Lower leg skin (tissue), 4 donors: Measurements from ENCODE around the gene MIEF2. TPM values are rescaled to one million over a fixed set of nuclear protein-coding genes. Genes with fewer than 3 reads are reported as not detected.

ENCODE experiments used
- DNase-seq, 2 donors: peaks; one replicate each; pipeline ENCODE4 v3.0.0-alpha.2; 2019; ENCODE audit warnings: low spot score in 2 of 2
- H3K4me3 ChIP-seq: fragments of 200-600 bp; sonication (generic); 2 replicates; pipeline ENCODE4 v1.5.1; 2017; ENCODE audit warnings: mild to moderate bottlenecking, low read depth; ENCODE audit not compliant: poor library complexity, severe bottlenecking
- CTCF ChIP-seq, 3 donors: fragments of 450-650 bp; IDR thresholded peaks; one replicate each; pipeline ENCODE4 v1.5.1; 2016; ENCODE audit warnings: antibody characterized with exemption in 3 of 3, mild to moderate bottlenecking in 3 of 3, moderate library complexity in 2 of 3
- POLR2A ChIP-seq, 2 donors: fragments of 450-650 bp; IDR thresholded peaks; one replicate each; pipeline ENCODE4 v1.6.1; 2016 to 2017; ENCODE audit warnings: antibody characterized with exemption in 2 of 2, mild to moderate bottlenecking in 1 of 2, moderate library complexity in 1 of 2
- WGBS, 2 donors: methylation state at CpG; one replicate each; pipeline ENCODE4 v1.1.5; 2018; 5-methylcytosine and 5-hydroxymethylcytosine counted together
- intact Hi-C: fragments of 100-400 bp; cut with DNase I; formaldehyde crosslinking; loops from one replicate; pipeline ENCODE4 v1.15.0; 2023; ENCODE audit warnings: low total_unique reads
- total RNA-seq, 4 donors: library from RNA; depleted of rRNA; stranded (reverse); fragments of >200 nt; gene quantifications; one replicate each; pipeline ENCODE4 v1.1.0, GENCODE V29; 2016

Gene MIEF2
- total RNA-seq, 4 donors from 2014 or later: 24.3 to 57.7 (median 34.2) TPM

DNA sequence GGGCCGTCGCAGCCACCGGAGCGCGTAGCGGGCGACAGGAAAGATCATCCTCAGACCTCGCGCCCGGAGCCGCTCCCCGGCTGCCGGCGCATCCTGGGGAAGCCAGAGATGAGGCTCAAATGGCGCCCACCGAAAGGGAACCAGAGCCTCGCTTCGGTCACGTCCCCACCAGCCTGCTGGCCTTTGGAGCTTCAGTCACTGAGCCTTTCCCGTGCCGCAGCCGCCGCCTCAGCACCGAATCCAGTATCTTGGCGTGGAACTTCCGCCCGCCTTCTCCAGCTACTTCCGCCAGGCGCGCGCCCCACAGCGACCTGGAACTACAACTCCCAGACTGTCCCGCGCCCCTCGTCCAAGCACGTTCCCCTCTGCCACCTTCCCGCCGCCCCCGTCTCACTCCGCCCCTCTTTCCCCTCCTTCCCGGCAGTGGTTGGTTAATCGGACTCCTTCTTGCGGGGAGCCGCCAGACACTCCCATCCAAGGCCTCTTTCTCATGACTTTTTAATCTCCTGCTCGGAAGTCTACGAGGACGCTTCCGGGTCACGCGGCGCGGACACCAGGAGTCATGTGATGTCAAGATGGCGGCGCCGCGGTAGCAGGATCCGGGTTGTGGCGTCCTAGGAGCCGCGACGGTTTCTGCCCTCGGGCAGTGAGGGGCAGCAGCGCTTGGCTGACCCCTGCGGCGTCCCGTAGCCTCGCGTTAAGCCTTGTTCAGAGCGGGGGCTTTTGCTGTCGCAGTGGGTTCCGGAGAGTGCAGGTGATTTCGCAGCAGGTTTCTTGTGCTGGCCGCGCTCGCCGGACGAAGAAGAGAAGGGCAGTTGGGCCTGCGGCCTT, 54.5 kb downstream of the MIEF2 start, which contains the start of the genes SMCR8 and TOP3A:
Gene SMCR8 (plus strand): TSS at position 563 of the 831 bp plus-strand sequence. CDS start 497 bp downstream, outside the sequence.
Gene TOP3A (minus strand): TSS at position 264 of the 831 bp plus-strand sequence. CDS start 216 bp downstream, at position 48.
- WGBS, 2 donors: 1% methylated on average over 61 to 70 of the region's 78 CpGs
- peak in 1 of 2 donors; percentile 69 for TF ChIP-seq POLR2A (IDR thresholded peaks at IDR 0.05)
- no peak for TF ChIP-seq CTCF (IDR thresholded peaks at IDR 0.05)
- H3K4me3 ChIP-seq: peak within 1 kb of the TSS; percentile 75

DNA sequence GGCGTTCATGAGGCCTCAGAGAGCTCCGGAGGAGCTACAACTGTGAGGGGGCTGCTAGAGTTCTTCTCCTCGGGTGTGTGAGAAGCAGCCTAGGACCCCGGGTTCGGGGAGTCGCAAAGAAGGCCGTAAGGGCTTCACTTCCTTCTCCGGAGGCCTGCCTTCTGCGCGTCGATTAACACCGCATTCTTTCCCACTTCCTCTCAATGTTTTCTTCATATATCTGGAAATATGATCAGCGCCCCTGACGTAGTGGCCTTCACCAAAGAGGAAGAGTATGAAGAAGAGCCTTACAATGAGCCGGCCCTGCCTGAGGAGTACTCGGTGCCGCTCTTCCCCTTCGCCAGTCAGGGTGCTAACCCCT, 55.1 kb downstream of the MIEF2 start:
- 7% methylated on average over 18 of the region's 18 CpGs for WGBS, 2 donors
- intact Hi-C loops: no loop called here
- no peak for TF ChIP-seq POLR2A (IDR thresholded peaks at IDR 0.05)
- no peak for TF ChIP-seq CTCF (IDR thresholded peaks at IDR 0.05)
- DNase-seq: no peak
- peak overlapping the region; percentile 75 for H3K4me3 ChIP-seq

More for the DNA sequence above, 54.5 kb downstream of the MIEF2 start, which contains the start of the genes SMCR8 and TOP3A:
- DNase-seq: peak; percentile 99 to 100
- intact Hi-C loops: no loop called here

GRCh38 chr17:18315961-18316360, 55.5 kb downstream of the MIEF2 start:
- TF ChIP-seq POLR2A (IDR thresholded peaks at IDR 0.05): no peak
- no peak for TF ChIP-seq CTCF (IDR thresholded peaks at IDR 0.05)
- intact Hi-C loops: no loop called here
- DNase-seq: no peak
- WGBS, 2 donors: 69 to 70% methylated on average over 11 of the region's 11 CpGs
- H3K4me3 ChIP-seq: peak overlapping the region; percentile 75

Other genes with a start within 250 kb of the MIEF2 start
- 10 to 100 TPM; 17.4 to 32.1 (median 22.9) TPM for gene ATPAF2, start 221.5 kb upstream of the MIEF2 start, total RNA-seq
- 10 to 100 TPM; 23.0 to 30.1 (median 24.1) TPM for gene GID4, start 221.3 kb upstream of the MIEF2 start, total RNA-seq
- gene DRG2, start 172.7 kb upstream of the MIEF2 start, total RNA-seq: 10 to 100 TPM; 33.5 to 44.5 (median 37.4) TPM
- under 1 TPM; 0.30 to 0.68 (median 0.50) TPM for gene MYO15A, start 151.9 kb upstream of the MIEF2 start, total RNA-seq
- 10 to 100 TPM; 56.0 to 87.2 (median 76.4) TPM for gene ALKBH5, start 76.8 kb upstream of the MIEF2 start, total RNA-seq
- gene LLGL1, start 35.0 kb upstream of the MIEF2 start, total RNA-seq: 10 to 100 TPM; 24.5 to 32.7 (median 29.3) TPM
- 100 to 1,000 TPM; 202 to 292 (median 238) TPM for gene FLII, start 1.9 kb upstream of the MIEF2 start, total RNA-seq
- 10 to 100 TPM; 18.7 to 46.4 (median 28.4) TPM for gene TOP3A, start 54.3 kb downstream of the MIEF2 start, total RNA-seq
- 10 to 100 TPM; 14.0 to 23.7 (median 18.4) TPM for gene SMCR8, start 54.6 kb downstream of the MIEF2 start, total RNA-seq
- gene SHMT1, start 102.9 kb downstream of the MIEF2 start, total RNA-seq: 10 to 100 TPM; 49.2 to 63.8 (median 54.6) TPM
- 10 to 100 TPM in 1 of 4 donors, 1 to 10 TPM in 3; 4.4 to 19.9 (median 5.2) TPM for gene EVPLL, start 117.1 kb downstream of the MIEF2 start, total RNA-seq
- gene LGALS9C, start 216.1 kb downstream of the MIEF2 start, total RNA-seq: under 1 TPM in 3 of 4 donors, not detected in 1; 0.30 to 0.76 (median 0.30) TPM